22Rv1 (cell line): ENCODE measurements around the gene KAT8.

Experiments
- H3K27ac ChIP-seq: fragments of 450-650 bp; 2 replicates; pipeline ENCODE4 v1.5.1; 2017
- ZFX ChIP-seq: fragments of 450-650 bp; IDR thresholded peaks from 2 replicates; pipeline ENCODE4 v1.6.1; 2017; ENCODE audit warnings: antibody characterized with exemption, borderline replicate concordance
- TF ChIP-seq, protein P1 (sequence below): fragments of 450-650 bp; IDR thresholded peaks from 2 replicates; pipeline ENCODE4 v1.5.1; 2017; ENCODE audit warnings: mild to moderate bottlenecking

The KAT8 gene

DNA sequence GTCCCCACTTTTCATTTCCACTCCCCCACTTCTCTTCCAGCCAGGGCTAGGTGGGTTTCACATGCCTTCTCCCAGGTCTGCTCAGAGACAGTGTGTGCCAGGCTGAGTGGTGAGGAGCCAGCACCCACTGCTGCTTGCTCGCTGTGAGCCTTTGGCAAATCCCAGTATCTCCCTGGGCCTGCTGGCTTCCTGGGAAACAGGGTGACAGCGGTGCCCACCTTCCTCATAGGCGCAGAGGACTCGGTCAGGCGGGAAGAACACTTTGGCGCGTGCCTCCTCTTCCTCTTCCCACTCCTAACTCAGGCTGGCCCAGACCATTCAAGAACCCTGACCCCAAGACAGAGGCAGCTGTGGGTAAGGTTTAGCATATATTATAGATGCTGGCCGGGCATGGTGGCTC, 28.3 kb upstream of the KAT8 start:
- TF ChIP-seq ZFX: no peak
- TF ChIP-seq, protein P1, sequence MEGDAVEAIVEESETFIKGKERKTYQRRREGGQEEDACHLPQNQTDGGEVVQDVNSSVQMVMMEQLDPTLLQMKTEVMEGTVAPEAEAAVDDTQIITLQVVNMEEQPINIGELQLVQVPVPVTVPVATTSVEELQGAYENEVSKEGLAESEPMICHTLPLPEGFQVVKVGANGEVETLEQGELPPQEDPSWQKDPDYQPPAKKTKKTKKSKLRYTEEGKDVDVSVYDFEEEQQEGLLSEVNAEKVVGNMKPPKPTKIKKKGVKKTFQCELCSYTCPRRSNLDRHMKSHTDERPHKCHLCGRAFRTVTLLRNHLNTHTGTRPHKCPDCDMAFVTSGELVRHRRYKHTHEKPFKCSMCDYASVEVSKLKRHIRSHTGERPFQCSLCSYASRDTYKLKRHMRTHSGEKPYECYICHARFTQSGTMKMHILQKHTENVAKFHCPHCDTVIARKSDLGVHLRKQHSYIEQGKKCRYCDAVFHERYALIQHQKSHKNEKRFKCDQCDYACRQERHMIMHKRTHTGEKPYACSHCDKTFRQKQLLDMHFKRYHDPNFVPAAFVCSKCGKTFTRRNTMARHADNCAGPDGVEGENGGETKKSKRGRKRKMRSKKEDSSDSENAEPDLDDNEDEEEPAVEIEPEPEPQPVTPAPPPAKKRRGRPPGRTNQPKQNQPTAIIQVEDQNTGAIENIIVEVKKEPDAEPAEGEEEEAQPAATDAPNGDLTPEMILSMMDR: no peak

DNA sequence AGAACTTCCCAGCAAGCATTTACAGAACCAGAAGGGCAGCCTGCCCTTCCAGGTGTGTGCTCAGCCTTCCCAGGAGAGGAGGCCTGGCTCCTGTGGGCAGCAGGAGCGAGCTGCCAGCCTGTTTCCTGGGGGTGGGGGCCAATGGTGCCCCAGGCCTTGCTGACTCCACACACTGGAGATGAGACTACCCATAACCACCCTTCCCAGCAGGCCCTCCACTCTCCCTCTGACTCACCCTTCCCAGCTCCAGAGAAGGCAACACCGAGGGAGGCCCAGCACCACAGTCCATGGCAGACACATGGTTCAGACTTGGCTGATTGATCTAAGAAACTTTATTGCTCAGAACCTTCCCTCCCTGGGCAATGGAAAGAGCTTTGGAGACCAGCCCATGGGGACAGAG, 26.9 kb upstream of the KAT8 start:
- no peak for TF ChIP-seq ZFX
- TF ChIP-seq, protein P1: no peak
- H3K27ac ChIP-seq: no peak overlapping the region

More for the DNA sequence above, 28.3 kb upstream of the KAT8 start:
- no peak overlapping the region for H3K27ac ChIP-seq

DNA sequence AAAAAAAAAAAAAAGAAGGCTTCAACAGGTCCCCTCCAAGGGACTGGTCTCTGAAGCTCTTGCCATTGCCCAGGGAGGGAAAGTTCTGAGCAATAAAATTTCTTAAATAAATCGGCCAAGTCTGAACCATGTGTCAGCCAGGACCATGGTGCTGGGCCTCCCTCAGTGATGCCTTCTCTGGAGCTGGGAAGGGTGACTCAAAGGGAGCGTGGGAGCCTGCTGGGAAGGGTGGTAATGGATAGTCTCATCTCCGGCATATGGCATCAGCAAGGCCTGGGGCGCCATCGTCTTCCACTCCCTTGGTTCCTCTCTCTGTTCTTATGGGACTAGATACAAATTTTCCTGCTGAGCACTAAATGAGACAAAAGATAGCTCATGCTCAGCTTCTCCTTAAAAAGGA, 25.1 kb upstream of the KAT8 start:
- H3K27ac ChIP-seq: no peak overlapping the region
- TF ChIP-seq, protein P1: no peak
- no peak for TF ChIP-seq ZFX

DNA sequence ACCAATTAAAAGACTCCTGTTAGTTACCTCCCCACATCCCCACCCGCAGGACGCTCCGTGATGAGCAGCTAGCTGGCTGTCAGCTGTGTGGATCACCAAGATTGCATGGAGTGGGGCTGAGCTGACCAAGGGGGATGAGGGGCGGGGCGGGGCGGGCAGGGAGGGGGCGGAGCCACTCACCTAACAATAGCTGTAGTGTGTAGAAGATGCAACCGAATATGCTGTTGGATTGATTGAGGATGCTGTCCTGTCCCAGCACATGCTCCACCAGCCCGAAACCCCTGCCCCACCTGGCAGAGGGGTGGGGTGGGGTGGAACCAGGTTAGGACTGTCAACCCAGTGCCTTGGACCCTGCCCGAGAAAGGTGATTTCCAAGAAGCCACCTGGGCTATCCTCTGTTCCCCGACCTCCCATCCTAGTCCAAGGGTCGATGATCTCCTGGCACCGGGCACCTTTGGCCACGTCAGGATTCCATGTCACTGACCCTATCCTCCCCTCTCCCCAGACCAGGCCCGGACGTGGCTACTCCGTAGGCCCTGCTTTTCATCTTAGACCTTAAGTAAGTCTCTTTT, 24.2 kb upstream of the KAT8 start:
- H3K27ac ChIP-seq: peak overlapping the region; percentile 95
- TF ChIP-seq, protein P1: no peak
- TF ChIP-seq ZFX: no peak

DNA sequence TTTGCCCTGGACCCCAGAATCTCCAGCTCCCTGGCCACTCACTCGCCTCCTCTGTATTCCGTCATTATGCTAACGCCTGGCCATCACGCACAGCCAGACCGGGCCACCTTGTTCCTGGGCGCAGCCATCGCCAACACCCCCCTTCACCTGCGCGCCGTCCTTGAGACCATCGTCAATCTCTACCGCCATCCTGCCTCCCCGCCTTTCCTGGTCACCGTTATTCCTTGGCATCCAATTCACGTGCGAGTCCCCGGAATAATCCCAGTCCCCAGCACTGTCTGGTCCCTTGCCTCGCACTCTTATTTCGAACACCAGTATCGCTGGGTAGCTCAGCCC, 23.4 kb upstream of the KAT8 start:
- no peak for TF ChIP-seq ZFX
- TF ChIP-seq, protein P1: no peak
- H3K27ac ChIP-seq: peak overlapping the region; percentile 95

DNA sequence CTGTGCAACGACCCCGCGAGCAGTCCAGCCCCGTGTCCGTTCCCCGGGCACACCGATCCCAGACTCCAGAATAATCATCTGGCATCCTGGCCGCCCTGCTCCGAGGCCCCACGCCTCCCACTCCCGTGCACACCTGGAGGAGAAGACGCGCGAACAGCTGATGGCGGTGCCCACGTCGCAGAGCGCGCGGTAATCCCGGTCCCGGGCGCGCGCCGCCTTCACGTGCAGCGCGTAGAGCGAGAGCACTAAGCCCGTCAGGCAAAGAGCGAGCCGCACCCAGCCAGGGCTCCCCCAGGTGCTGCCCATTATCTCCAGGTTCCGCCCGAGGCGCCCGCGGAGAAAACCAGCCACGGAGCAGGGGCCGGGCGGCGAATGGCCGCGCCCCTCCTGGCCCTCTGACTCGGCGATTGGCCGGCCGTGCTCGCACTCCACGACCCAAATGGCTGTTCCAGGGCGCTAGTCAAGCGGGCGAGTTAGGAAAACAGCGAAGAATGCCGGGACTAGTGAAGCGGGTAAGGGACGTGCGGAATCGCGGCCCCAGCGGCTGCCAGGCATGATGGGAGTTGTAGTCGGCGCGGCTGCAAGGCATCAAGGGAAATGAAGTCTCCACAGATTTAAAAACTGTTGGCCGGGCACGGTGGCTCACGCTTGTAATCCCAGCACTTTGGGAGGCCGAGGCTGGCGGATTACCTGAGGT, 22.9 kb upstream of the KAT8 start, which contains the start of gene VKORC1:
Gene VKORC1, minus strand, starts transcription at position 374 of the 697 bp plus-strand sequence. Its CDS starts 68 bp downstream, at position 306.
- H3K27ac ChIP-seq: peak within 1 kb of the TSS; percentile 95
- TF ChIP-seq, protein P1: no peak
- no peak for TF ChIP-seq ZFX
